Upper lobe of right lung (tissue), 1 donor: Measurements from ENCODE around the gene ATG9A. TPM values are rescaled to one million over a fixed set of nuclear protein-coding genes. Genes with fewer than 3 reads are reported as not detected.
"Not testable (repeated sequence)": the region's sequence is repeated elsewhere in the genome, so short reads cannot be mapped to it uniquely, and the experiment has no call there.

ENCODE experiments used
- ATAC-seq: fragments of 200-7000 bp; cut with Tn5 transposase; one replicate; pipeline ENCODE4 v1.9.1; 2020; ENCODE audit warnings: mild to moderate bottlenecking, moderate library complexity
- DNase-seq: peaks from one replicate; pipeline ENCODE4 v3.0.0-alpha.2; 2020
- H3K27ac ChIP-seq: fragments of 200-600 bp; one replicate; pipeline ENCODE4 v1.8.0; 2022
- H3K27me3 ChIP-seq: fragments of 200-600 bp; one replicate; pipeline ENCODE4 v1.8.0; 2022; ENCODE audit warnings: mild to moderate bottlenecking
- H3K36me3 ChIP-seq: fragments of 200-600 bp; one replicate; pipeline ENCODE4 v1.8.0; 2022
- H3K4me1 ChIP-seq: fragments of 200-600 bp; one replicate; pipeline ENCODE4 v1.8.0; 2022
- H3K4me3 ChIP-seq: fragments of 200-600 bp; one replicate; pipeline ENCODE4 v1.8.0; 2022; ENCODE audit warnings: mild to moderate bottlenecking
- H3K9me3 ChIP-seq: fragments of 200-600 bp; one replicate; pipeline ENCODE4 v1.8.0; 2022
- intact Hi-C: fragments of 100-400 bp; cut with DNase I; formaldehyde crosslinking; loops from one replicate; pipeline ENCODE4 v1.11.0; 2022
- total RNA-seq: library from RNA; stranded (reverse); fragmentation: NEBNext Ultra II Directional; extraction: Animal tissue kit (Norgen Biotek cat#: 25700); gene quantifications from one replicate; pipeline ENCODE4 v1.2.1, GENCODE V29; 2021
- TF ChIP-seq, protein P1 (sequence below): fragments of 200-600 bp; IDR thresholded peaks from one replicate; pipeline ENCODE4 v1.8.0; 2022; ENCODE audit warnings: antibody characterized with exemption
- donor health status: DM: no; HTN: yes; CAD: no; lungs with severe emphysema.

The ATG9A gene
- total RNA-seq, 1 donor from 2014 or later = 48.2 TPM

DNA sequence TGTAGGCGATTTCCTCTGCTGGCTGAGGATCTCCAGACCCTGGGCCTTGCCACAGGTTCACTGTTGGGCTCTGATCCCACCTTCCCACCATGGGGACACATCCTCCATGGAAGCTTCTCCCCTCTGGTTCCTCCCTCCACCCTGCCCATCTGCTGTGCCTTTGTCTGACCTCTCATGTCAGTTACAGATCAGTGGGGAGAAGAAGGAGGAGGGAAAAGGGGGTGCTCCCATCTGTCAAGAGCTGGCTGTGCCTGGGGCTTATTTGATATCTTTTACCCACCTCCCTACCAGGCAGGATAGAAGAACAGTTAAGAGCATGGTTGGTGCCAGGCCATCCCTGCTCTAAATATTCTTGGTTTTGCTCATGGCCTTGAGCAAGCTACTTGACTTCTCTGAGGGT lies 37.5 kb upstream of the ATG9A start:
- intact Hi-C loops = no loop called here
- ATAC-seq (no peak), DNase-seq (no peak)

DNA sequence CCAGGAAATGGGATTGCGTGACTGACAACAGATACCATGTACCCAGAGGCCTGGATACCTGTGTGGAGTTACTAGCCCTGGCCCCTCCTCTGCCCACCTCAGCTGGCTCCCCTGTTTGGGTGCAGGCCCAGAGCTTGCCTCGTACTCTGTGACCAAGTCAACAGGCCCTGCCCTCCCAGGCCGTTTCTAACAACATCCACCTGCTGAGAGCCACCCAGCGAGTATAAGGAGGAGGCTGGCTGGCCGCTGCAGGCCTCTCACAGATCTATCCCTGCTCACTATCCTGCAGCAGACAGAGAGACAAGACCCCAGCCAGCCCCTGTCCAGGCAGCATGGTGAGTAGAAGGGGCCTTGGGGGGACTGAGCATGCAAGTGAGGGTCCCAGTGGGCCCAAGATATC lies 36.8 kb upstream of the ATG9A start:
- no peak overlapping the region for H3K4me3 ChIP-seq
- no peak for ATAC-seq
- H3K27ac ChIP-seq = no peak overlapping the region
- peak; percentile 52 for DNase-seq
- H3K4me1 ChIP-seq = no peaks in the 10 kb centered on the region
- intact Hi-C loops = no loop called here
- no peaks in the 10 kb centered on the region for H3K27me3 ChIP-seq
- H3K9me3 ChIP-seq = no peaks in the 10 kb centered on the region
- H3K36me3 ChIP-seq = no peaks in the 10 kb centered on the region
- TF ChIP-seq, protein P1, sequence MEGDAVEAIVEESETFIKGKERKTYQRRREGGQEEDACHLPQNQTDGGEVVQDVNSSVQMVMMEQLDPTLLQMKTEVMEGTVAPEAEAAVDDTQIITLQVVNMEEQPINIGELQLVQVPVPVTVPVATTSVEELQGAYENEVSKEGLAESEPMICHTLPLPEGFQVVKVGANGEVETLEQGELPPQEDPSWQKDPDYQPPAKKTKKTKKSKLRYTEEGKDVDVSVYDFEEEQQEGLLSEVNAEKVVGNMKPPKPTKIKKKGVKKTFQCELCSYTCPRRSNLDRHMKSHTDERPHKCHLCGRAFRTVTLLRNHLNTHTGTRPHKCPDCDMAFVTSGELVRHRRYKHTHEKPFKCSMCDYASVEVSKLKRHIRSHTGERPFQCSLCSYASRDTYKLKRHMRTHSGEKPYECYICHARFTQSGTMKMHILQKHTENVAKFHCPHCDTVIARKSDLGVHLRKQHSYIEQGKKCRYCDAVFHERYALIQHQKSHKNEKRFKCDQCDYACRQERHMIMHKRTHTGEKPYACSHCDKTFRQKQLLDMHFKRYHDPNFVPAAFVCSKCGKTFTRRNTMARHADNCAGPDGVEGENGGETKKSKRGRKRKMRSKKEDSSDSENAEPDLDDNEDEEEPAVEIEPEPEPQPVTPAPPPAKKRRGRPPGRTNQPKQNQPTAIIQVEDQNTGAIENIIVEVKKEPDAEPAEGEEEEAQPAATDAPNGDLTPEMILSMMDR = no peak

More for the DNA sequence above, 37.5 kb upstream of the ATG9A start:
- H3K4me3 ChIP-seq = no peak overlapping the region
- H3K27ac ChIP-seq = no peak overlapping the region
- no peaks in the 10 kb centered on the region for H3K27me3 ChIP-seq
- no peaks in the 10 kb centered on the region for H3K36me3 ChIP-seq
- TF ChIP-seq, protein P1 = no peak
- H3K9me3 ChIP-seq = no peaks in the 10 kb centered on the region
- no peaks in the 10 kb centered on the region for H3K4me1 ChIP-seq

DNA sequence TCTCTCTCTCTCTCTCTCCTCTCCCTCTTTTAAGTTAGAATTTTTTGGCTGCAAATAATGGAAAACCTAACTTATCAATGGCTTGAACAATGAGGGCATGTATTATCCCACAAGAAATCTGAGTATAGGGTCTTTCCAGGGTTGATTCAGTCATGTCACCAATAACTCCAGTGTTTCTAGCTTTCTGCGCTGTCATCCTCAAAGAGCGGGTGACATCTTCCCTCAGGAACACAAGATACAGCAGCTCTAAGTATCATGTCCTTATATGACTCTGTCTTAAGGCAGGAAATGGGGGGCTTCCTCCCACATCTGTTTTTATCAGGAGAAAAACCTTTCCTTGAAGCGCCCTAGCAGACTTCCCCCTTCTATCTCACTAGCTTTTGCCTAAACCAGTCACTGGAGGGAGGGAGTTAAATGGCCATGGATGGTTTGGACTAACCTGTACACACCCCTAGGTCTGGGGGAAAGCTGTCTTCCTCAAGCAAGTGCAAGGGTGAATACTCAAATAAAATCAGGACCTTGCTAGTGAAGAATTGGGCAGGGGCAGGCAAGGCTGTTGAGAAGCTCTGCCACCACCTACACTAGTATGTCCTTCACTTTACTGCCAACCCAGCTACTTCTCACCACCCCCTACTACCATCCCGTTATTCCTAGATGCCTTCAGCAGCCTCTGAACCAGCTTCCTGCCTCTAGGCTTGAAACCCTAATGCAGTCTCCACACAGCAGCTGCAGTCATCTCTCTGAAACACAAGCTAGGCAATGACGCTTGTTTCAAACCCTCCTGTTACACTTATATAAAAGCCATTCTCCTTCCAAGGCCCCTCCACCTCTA lies 31.8 kb upstream of the ATG9A start:
- no peaks in the 10 kb centered on the region for H3K27me3 ChIP-seq
- H3K9me3 ChIP-seq = no peaks in the 10 kb centered on the region
- no peaks in the 10 kb centered on the region for H3K4me1 ChIP-seq
- H3K36me3 ChIP-seq = no peaks in the 10 kb centered on the region
- no peak overlapping the region for H3K27ac ChIP-seq
- intact Hi-C loops = no loop called here
- H3K4me3 ChIP-seq = no peak overlapping the region
- TF ChIP-seq, protein P1 = no peak
- ATAC-seq (no peak), DNase-seq (no peak)

GRCh38 chr2:219258942-219259341 lies 29.5 kb upstream of the ATG9A start:
- H3K27me3 ChIP-seq, H3K36me3 ChIP-seq, H3K9me3 ChIP-seq, H3K4me3 ChIP-seq, H3K4me1 ChIP-seq, intact Hi-C loops, H3K27ac ChIP-seq, DNase-seq, ATAC-seq: not testable (repeated sequence)

DNA sequence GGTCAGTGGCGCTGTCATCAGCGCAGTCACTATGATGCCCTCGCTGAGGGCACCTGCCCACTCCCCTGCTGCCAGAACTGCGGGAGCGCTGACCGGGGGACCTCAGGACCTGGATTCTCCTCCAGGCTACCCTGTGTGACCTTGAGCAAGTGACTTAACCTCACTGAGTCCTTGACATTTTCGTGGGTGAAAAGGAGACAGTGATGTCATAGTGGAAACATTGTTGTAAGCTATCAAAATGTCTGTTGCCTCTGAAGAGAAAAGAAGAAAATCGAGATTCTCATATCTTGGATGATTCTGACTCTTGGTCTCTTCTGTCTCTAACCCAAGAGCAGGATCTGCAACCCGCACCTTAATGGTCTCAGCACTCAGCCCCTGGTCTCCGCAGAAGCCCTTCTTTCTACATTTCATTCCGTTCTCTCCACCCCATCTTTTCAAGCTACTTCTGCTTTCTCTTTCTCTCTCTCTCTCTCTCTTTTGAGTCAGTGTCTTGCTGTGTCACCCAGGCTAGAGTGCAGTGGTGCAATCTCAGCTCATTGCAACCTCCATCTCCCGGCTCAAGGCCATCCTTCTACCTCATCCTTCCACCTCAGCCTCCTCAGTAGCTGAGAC lies 25.3 kb upstream of the ATG9A start:
- H3K9me3 ChIP-seq = no peaks in the 10 kb centered on the region
- TF ChIP-seq, protein P1 = no peak
- peak; percentile 1 for ATAC-seq
- H3K27me3 ChIP-seq = no peaks in the 10 kb centered on the region
- no peaks in the 10 kb centered on the region for H3K36me3 ChIP-seq
- peaks cover 28% of the 10 kb centered on the region for H3K4me1 ChIP-seq
- DNase-seq = no peak
- peak overlapping the region; percentile 77 for H3K4me3 ChIP-seq
- intact Hi-C loops = no loop called here
- H3K27ac ChIP-seq = peak overlapping the region; percentile 81
